C1 segment of cervical spinal cord (tissue), 14 donors: ENCODE measurements around the gene EMC10.
A peak's percentile ranks its signal among the peaks of the same experiment; 100 is the strongest.

Source experiments
- DNase-seq, 14 donors: peaks; one replicate each; lab custom pipeline; 2025; lab: John Stamatoyannopoulos, UW

Gene EMC10

GRCh38 chr19:50495020-50495531 lies 18.8 kb downstream of the EMC10 start:
- no peak for DNase-seq

GRCh38 chr19:50496189-50497021 lies 20.1 kb downstream of the EMC10 start:
- peak in 13 of 14 donors; percentile 25 to 94 (median 88) for DNase-seq

- DNase-seq: no peak
These were observed 20.7 kb downstream of the EMC10 start for GRCh38 chr19:50497022-50497405.

GRCh38 chr19:50498219-50499056 lies 22.1 kb downstream of the EMC10 start:
- DNase-seq: no peak

- peak in 6 of 14 donors; percentile 15 to 38 (median 34) for DNase-seq
These were observed 23.9 kb downstream of the EMC10 start for GRCh38 chr19:50500060-50500752.

GRCh38 chr19:50500753-50501151 lies 24.4 kb downstream of the EMC10 start:
- no peak for DNase-seq

GRCh38 chr19:50501186-50501567 lies 24.9 kb downstream of the EMC10 start:
- no peak for DNase-seq

- no peak for DNase-seq
These were observed 25.5 kb downstream of the EMC10 start for GRCh38 chr19:50501568-50502475.

- DNase-seq: no peak
These were observed 29.7 kb downstream of the EMC10 start for GRCh38 chr19:50505856-50506611.

- DNase-seq: no peak
These were observed 30.4 kb downstream of the EMC10 start for GRCh38 chr19:50506700-50507099.

- DNase-seq: no peak
These were observed 31.1 kb downstream of the EMC10 start for GRCh38 chr19:50507376-50507775.

GRCh38 chr19:50508843-50509190 lies 32.5 kb downstream of the EMC10 start:
- DNase-seq: no peak

- no peak for DNase-seq
These were observed 33.1 kb downstream of the EMC10 start for GRCh38 chr19:50509366-50509765.

- DNase-seq: peak in 3 of 14 donors; percentile 22 to 47 (median 37)
These were observed 33.9 kb downstream of the EMC10 start for GRCh38 chr19:50510121-50510670.

GRCh38 chr19:50510700-50511068 lies 34.4 kb downstream of the EMC10 start:
- no peak for DNase-seq

GRCh38 chr19:50511069-50511822 lies 34.9 kb downstream of the EMC10 start, which contains the start of gene JOSD2:
Gene JOSD2 (minus strand): TSS chr19:50511191. CDS start chr19:50510431, 760 bp downstream.
- DNase-seq: peak; percentile 86 to 99 (median 96)

- peak in 1 of 14 donors; percentile 10 for DNase-seq
These were observed 36.0 kb downstream of the EMC10 start for GRCh38 chr19:50512112-50512998.
